Nephron progenitor cell (in vitro differentiated cells): Measurements from ENCODE around the gene NKX6-2.

Experiments
- DNase-seq: peaks from one replicate; pipeline ENCODE4 v3.0.0; 2021
- H3K27ac Mint-ChIP-seq: 2 replicates; pipeline ENCODE4 v1.8.0; 2021; ENCODE audit warnings: mild to moderate bottlenecking, moderate library complexity, mixed read lengths
- H3K27me3 Mint-ChIP-seq: 2 replicates; pipeline ENCODE4 v1.8.0; 2021; ENCODE audit warnings: mild to moderate bottlenecking, low read depth, mixed read lengths; ENCODE audit not compliant: poor library complexity
- H3K36me3 Mint-ChIP-seq: 2 replicates; pipeline ENCODE4 v1.8.0; 2021; ENCODE audit warnings: low read depth, mixed read lengths
- H3K4me1 Mint-ChIP-seq: 2 replicates; pipeline ENCODE4 v1.8.0; 2021; ENCODE audit warnings: mixed read lengths
- H3K4me3 Mint-ChIP-seq: 2 replicates; pipeline ENCODE4 v1.8.0; 2021; ENCODE audit warnings: mild to moderate bottlenecking, moderate library complexity, mixed read lengths
- H3K9me3 Mint-ChIP-seq: 2 replicates; pipeline ENCODE4 v1.8.0; 2021; ENCODE audit warnings: mild to moderate bottlenecking, moderate library complexity, mixed read lengths
- CTCF ChIP-seq: fragments of 200-600 bp; sonication (generic); IDR thresholded peaks from 2 replicates; pipeline ENCODE4 v1.5.0; 2021; ENCODE audit warnings: antibody characterized with exemption

Gene NKX6-2

GRCh38 chr10:132755166-132755711 is 30.7 kb downstream of the NKX6-2 start:
- Mint-ChIP-seq H3K27me3 (peaks cover 3% of the 10 kb centered on the region), H3K4me3 (no peak overlapping the region), H3K9me3 (peaks cover 22% of the 10 kb centered on the region), H3K4me1 (peaks cover 2% of the 10 kb centered on the region), H3K27ac (no peak overlapping the region), H3K36me3 (peaks cover 43% of the 10 kb centered on the region)
- TF ChIP-seq CTCF, result no peak
- no peak for DNase-seq

GRCh38 chr10:132754071-132754470 is 31.9 kb downstream of the NKX6-2 start:
- no peak for DNase-seq
- no peak overlapping the region for H3K4me3 Mint-ChIP-seq
- peaks cover 14% of the 10 kb centered on the region for H3K4me1 Mint-ChIP-seq
- peaks cover 7% of the 10 kb centered on the region for H3K27me3 Mint-ChIP-seq
- H3K27ac Mint-ChIP-seq, result no peak overlapping the region
- peaks cover 43% of the 10 kb centered on the region for H3K36me3 Mint-ChIP-seq
- no peak for TF ChIP-seq CTCF
- H3K9me3 Mint-ChIP-seq, result peaks cover 22% of the 10 kb centered on the region

- H3K27me3 Mint-ChIP-seq, result peaks cover 7% of the 10 kb centered on the region
- no peak overlapping the region for H3K4me3 Mint-ChIP-seq
- H3K27ac Mint-ChIP-seq, result no peak overlapping the region
- H3K36me3 Mint-ChIP-seq, result peaks cover 39% of the 10 kb centered on the region
- DNase-seq, result no peak
- H3K9me3 Mint-ChIP-seq, result peaks cover 22% of the 10 kb centered on the region
- H3K4me1 Mint-ChIP-seq, result peaks cover 18% of the 10 kb centered on the region
- no peak for TF ChIP-seq CTCF
These were observed 32.4 kb downstream of the NKX6-2 start for GRCh38 chr10:132753596-132753995.

GRCh38 chr10:132752961-132753360 is 33.0 kb downstream of the NKX6-2 start:
- H3K36me3 Mint-ChIP-seq, result peaks cover 38% of the 10 kb centered on the region
- peaks cover 11% of the 10 kb centered on the region for H3K27me3 Mint-ChIP-seq
- peaks cover 25% of the 10 kb centered on the region for H3K4me1 Mint-ChIP-seq
- no peak for TF ChIP-seq CTCF
- H3K27ac Mint-ChIP-seq, result no peak overlapping the region
- peaks cover 22% of the 10 kb centered on the region for H3K9me3 Mint-ChIP-seq
- no peak for DNase-seq
- no peak overlapping the region for H3K4me3 Mint-ChIP-seq

GRCh38 chr10:132752378-132752777 is 33.6 kb downstream of the NKX6-2 start:
- H3K36me3 Mint-ChIP-seq, result peaks cover 37% of the 10 kb centered on the region
- H3K9me3 Mint-ChIP-seq, result peaks cover 21% of the 10 kb centered on the region
- DNase-seq, result no peak
- H3K4me1 Mint-ChIP-seq, result peaks cover 28% of the 10 kb centered on the region
- TF ChIP-seq CTCF, result no peak
- H3K27ac Mint-ChIP-seq, result no peak overlapping the region
- H3K27me3 Mint-ChIP-seq, result peaks cover 11% of the 10 kb centered on the region
- no peak overlapping the region for H3K4me3 Mint-ChIP-seq

GRCh38 chr10:132750936-132751335 is 35.0 kb downstream of the NKX6-2 start:
- peaks cover 10% of the 10 kb centered on the region for H3K9me3 Mint-ChIP-seq
- peaks cover 15% of the 10 kb centered on the region for H3K27me3 Mint-ChIP-seq
- peaks cover 24% of the 10 kb centered on the region for H3K36me3 Mint-ChIP-seq
- DNase-seq, result no peak
- H3K4me1 Mint-ChIP-seq, result peaks cover 43% of the 10 kb centered on the region
- no peak overlapping the region for H3K27ac Mint-ChIP-seq
- H3K4me3 Mint-ChIP-seq, result no peak overlapping the region
- no peak for TF ChIP-seq CTCF
